MG63 (cell line): ENCODE results near the gene ZBTB17. TPM values are rescaled to one million over a fixed set of nuclear protein-coding genes. Genes with fewer than 3 reads are reported as not detected.
A peak's percentile ranks its signal among the peaks of the same experiment; 100 is the strongest.

Experiments
- DNase-seq: peaks from one replicate; pipeline ENCODE4 v3.0.0-alpha.2; 2020
- H3K27me3 ChIP-seq: fragments of 250-450 bp; sonication (Bioruptor Pico); 2 replicates; pipeline ENCODE4 v1.5.1; 2020; ENCODE audit warnings: mild to moderate bottlenecking, moderate library complexity
- H3K36me3 ChIP-seq: fragments of 250-450 bp; sonication (Bioruptor Pico); 2 replicates; pipeline ENCODE4 v1.5.1; 2020; ENCODE audit warnings: mild to moderate bottlenecking, moderate library complexity
- H3K4me3 ChIP-seq: fragments of 250-450 bp; sonication (Bioruptor Pico); 2 replicates; pipeline ENCODE4 v1.5.1; 2020; ENCODE audit warnings: mild to moderate bottlenecking, moderate library complexity
- H3K9me3 ChIP-seq: fragments of 250-450 bp; sonication (Bioruptor Pico); 2 replicates; pipeline ENCODE4 v1.5.1; 2020; ENCODE audit warnings: mild to moderate bottlenecking, moderate library complexity
- total RNA-seq: library from RNA; depleted of rRNA; stranded (reverse); fragments of >200 nt; shearing (Covaris generic); gene quantifications from 2 replicates; pipeline ENCODE4 v1.2.3, GENCODE V29; 2014; ENCODE audit warnings: low replicate concordance

Gene ZBTB17
- total RNA-seq, 1 experiment from 2014 or later: 29.1 TPM

DNA sequence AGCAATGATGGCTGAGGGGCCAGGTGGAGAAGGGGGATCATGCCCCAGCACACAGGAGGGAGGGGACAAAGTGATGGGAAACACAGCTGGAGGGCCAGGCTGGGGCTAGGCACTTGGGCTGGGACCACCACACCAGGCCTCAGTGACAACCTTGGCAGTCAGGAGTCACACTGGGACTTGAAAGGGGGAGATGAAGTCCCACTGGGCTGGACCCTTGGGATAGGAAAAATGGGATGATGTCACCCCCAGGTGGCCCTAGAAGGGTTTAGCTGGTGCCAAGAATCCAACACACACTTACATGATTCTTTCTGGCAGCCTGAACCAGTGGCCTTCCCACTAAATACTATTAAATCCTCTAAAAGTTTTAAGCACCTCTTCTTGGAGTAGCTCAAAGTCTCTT lies 17.1 kb downstream of the ZBTB17 start:
- peaks cover 3% of the 10 kb centered on the region; the same call in 1 of the 2 replicates for H3K36me3 ChIP-seq
- H3K9me3 ChIP-seq: no peaks in the 10 kb centered on the region
- no peak for DNase-seq
- H3K27me3 ChIP-seq: no peaks in the 10 kb centered on the region
- H3K4me3 ChIP-seq: no peak overlapping the region

DNA sequence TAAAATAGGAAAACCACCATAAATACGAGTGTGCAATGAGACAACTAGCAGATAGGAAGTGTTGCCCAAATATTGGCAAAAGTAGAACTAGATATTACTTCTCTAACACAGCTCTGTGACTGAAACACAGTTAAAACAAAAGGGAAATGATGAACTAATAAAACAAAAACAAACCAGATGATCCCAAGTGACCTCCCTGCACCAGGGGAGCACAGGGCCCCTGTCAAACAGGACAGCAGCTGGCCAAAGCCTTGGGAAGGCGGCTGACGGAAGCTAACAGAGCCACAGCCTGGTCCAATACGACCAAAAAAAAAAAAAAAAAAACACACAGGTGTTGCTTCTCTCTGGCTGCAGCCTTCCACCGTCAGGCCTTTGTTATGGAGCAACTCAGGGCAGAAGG lies 17.8 kb downstream of the ZBTB17 start:
- Histone ChIP-seq H3K36me3 (peaks cover 3% of the 10 kb centered on the region; the same call in 1 of the 2 replicates), H3K4me3 (no peak overlapping the region), H3K27me3 (no peaks in the 10 kb centered on the region), H3K9me3 (no peaks in the 10 kb centered on the region)
- DNase-seq: no peak

GRCh38 chr1:15957221-15958095 lies 18.4 kb downstream of the ZBTB17 start:
- no peak for DNase-seq
- no peaks in the 10 kb centered on the region for H3K9me3 ChIP-seq
- H3K36me3 ChIP-seq: peaks cover 6% of the 10 kb centered on the region
- no peak overlapping the region for H3K4me3 ChIP-seq
- H3K27me3 ChIP-seq: no peaks in the 10 kb centered on the region

- Histone ChIP-seq H3K4me3 (no peak overlapping the region), H3K9me3 (no peaks in the 10 kb centered on the region), H3K27me3 (no peaks in the 10 kb centered on the region), H3K36me3 (peaks cover 11% of the 10 kb centered on the region)
- DNase-seq: no peak
Measured at GRCh38 chr1:15956150-15956549, 19.8 kb downstream of the ZBTB17 start.

DNA sequence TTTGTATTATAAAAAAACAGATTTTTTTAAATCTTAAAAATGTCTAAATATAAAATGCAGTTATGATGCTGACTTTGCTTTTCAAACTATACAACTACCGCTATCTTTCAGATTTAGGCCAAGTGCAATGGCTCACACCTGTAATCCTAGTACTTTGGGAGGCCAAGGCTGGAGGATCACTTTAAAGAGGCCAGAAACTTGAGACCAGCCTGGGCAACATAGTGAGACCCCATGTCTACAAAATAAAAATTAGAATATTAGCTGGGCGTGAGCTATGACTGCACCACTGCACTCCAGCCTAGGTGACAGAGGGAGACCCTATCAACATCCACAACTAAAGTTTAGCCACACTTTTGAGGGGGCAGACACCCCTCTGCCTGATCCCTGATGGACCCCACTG lies 20.3 kb downstream of the ZBTB17 start:
- Histone ChIP-seq H3K36me3 (peaks cover 10% of the 10 kb centered on the region), H3K9me3 (no peaks in the 10 kb centered on the region), H3K4me3 (no peak overlapping the region), H3K27me3 (no peaks in the 10 kb centered on the region)
- DNase-seq: no peak

GRCh38 chr1:15954316-15954715 lies 21.6 kb downstream of the ZBTB17 start:
- no peaks in the 10 kb centered on the region for H3K9me3 ChIP-seq
- DNase-seq: no peak

DNA sequence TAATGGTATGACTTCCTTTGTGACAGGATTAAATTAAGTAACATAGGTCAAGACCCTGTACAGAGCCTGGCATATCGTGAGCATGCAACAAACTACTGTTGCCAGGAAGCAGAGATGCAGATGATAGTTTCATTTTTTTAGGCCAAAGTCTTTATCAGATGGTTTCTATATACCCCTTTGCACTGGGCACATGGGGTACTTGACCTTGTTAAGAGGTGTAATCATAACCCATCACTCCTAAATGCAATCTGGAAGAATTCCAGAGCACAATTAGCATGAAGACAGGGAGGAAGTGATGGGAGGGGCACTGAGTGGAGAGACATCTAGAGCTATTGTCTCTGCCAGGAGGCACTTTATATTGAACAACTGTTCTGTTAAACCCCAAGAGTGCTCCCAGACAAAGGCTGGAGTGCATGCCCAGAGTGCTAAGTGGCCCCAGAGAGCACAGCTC lies 22.1 kb downstream of the ZBTB17 start:
- H3K27me3 ChIP-seq: no peaks in the 10 kb centered on the region
- DNase-seq: no peak
- no peaks in the 10 kb centered on the region for H3K9me3 ChIP-seq
- peaks cover 9% of the 10 kb centered on the region for H3K36me3 ChIP-seq
- H3K4me3 ChIP-seq: no peak overlapping the region

More at GRCh38 chr1:15954316-15954715, 21.6 kb downstream of the ZBTB17 start:
- Histone ChIP-seq H3K27me3 (no peaks in the 10 kb centered on the region), H3K4me3 (no peak overlapping the region), H3K36me3 (peaks cover 8% of the 10 kb centered on the region)

DNA sequence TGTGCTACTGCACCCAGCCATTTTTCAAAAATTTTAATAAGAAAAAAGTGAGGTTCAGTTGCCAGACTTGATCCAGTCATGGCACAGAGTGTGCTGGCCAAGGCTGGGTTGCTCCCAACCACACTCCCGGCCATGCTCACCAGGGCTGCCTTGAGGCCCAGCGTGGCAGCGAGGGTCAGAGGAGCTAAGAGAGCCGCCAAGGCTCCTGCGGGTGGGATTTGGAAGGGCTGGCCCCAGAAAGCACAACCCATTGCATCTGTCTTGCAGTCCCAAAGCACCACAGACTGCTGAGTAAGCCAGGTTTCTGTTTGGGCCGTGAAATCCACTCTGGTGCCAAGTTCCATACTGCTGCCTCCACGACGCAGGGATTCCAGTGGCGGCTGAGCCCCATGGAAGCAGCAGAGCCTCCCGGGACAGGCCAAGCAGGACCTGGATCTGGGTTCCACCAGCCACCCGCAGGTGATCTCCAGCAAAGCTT lies 22.6 kb downstream of the ZBTB17 start:
- Histone ChIP-seq H3K27me3 (no peaks in the 10 kb centered on the region), H3K36me3 (peaks cover 14% of the 10 kb centered on the region), H3K9me3 (no peaks in the 10 kb centered on the region), H3K4me3 (no peak overlapping the region)
- DNase-seq: peak; percentile 14

DNA sequence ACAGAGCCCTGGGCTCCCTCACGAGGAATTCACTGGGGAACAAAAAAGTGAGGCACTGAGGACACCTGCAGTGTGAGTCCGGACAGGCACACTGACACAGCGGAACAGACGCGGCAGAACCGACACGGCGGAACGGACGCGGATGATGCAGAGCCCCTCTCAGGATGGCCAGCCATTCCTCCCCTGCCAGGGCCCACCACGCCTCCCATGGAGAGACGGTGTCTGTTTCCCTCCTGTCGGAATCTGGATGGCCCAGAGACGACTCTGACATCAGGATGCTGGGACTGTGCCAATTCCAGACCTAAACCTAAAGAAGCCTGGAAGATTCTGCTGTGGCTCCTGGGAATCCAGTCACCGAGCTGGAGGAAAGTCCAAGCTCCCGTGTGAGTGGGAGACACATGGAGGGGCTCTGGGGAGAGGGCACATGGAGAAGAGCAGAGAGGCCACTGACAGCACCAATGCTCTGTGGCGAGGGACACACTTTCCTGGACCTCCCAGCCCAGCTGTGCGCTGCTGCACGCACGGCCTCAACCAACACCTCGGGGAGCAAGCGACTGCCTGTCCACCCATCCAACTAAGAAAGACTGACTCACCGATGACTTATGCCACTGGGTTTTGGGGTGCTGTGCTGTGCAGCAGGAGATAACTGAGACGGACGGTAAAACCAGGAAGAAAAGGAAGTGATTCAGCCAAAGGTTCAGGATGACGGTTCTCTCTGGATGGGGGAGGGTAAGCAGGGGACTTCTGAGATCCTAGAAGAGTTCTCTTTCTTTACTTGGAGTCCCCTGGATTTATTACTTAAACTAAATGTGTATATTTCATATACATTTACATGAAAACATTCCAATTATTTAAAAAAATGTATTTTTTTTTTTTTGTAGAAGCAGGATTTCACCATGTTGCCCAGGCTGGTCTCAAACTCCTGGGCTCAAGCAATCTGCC lies 23.3 kb downstream of the ZBTB17 start:
- Histone ChIP-seq H3K4me3 (no peak overlapping the region), H3K27me3 (no peaks in the 10 kb centered on the region), H3K9me3 (no peaks in the 10 kb centered on the region), H3K36me3 (peaks cover 21% of the 10 kb centered on the region)
- peak; percentile 67 for DNase-seq

DNA sequence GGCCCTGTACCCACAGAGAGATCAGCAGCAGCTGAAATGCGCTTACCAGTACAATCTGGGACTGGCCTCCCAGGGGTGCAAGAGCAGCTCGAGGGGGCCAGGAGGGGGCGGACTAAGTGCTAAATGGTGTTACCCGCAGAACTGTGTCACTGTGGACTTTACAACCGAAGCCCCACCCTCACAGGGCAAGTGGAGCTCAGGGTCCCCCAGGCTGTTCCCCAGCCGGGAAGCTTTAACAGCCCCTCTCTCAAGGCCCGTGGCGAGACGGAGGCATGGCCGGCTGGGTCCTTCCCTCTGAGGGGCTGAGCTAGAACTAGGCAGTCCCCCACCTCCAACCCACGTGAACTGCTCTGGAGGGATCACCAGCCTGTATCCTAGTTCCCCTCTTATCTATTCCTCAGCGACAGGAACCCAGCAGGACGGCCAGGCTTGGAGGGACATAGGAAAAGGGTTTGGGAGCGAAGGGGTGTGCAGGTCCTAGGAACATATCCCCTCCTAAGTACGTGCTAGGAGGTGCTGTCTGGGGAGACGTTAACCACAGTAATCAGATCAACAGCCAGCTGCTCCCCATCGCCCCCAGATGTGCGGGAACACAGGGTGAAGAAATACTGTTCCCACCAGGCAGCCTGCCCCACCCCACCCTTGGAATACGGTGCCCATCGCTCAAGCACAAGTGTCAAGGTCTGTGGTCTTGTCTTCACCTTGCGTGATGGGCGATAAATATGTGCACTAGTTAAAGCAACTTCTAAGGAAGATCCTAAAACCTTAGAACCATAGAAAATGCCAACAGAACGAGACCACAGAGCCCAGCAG lies 24.4 kb downstream of the ZBTB17 start:
- Histone ChIP-seq H3K4me3 (no peak overlapping the region), H3K9me3 (no peaks in the 10 kb centered on the region), H3K36me3 (peaks cover 28% of the 10 kb centered on the region), H3K27me3 (no peaks in the 10 kb centered on the region)
- no peak for DNase-seq

GRCh38 chr1:15950763-15951295 lies 25.1 kb downstream of the ZBTB17 start:
- no peak for DNase-seq
- Histone ChIP-seq H3K27me3 (no peaks in the 10 kb centered on the region), H3K4me3 (no peak overlapping the region), H3K36me3 (peaks cover 28% of the 10 kb centered on the region), H3K9me3 (no peaks in the 10 kb centered on the region)

DNA sequence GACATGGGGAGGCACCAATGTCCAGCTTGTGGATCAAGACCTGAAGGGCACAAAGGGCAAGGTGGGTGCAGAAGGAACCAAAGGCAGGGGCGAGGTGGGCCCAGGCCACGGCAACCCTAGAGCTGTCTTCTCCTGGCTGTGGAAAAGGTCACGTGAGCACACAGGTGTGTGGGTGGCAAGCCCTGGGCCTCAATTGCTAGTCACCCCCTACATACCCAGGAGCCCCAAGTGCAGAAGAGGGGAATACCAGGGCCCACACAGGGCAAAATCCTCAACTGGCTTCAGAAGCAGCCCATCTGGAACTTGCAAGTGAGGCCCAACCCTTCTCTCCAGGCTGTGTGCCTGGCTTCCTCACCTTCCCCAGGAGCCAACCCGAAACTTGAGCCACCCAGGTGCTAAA lies 25.6 kb downstream of the ZBTB17 start:
- Histone ChIP-seq H3K27me3 (no peaks in the 10 kb centered on the region), H3K9me3 (no peaks in the 10 kb centered on the region), H3K36me3 (peaks cover 28% of the 10 kb centered on the region), H3K4me3 (no peak overlapping the region)
- DNase-seq: no peak

GRCh38 chr1:15949453-15950245 lies 26.3 kb downstream of the ZBTB17 start:
- Histone ChIP-seq H3K36me3 (peaks cover 31% of the 10 kb centered on the region), H3K9me3 (no peaks in the 10 kb centered on the region), H3K4me3 (no peak overlapping the region), H3K27me3 (no peaks in the 10 kb centered on the region)
- peak; percentile 92 for DNase-seq

DNA sequence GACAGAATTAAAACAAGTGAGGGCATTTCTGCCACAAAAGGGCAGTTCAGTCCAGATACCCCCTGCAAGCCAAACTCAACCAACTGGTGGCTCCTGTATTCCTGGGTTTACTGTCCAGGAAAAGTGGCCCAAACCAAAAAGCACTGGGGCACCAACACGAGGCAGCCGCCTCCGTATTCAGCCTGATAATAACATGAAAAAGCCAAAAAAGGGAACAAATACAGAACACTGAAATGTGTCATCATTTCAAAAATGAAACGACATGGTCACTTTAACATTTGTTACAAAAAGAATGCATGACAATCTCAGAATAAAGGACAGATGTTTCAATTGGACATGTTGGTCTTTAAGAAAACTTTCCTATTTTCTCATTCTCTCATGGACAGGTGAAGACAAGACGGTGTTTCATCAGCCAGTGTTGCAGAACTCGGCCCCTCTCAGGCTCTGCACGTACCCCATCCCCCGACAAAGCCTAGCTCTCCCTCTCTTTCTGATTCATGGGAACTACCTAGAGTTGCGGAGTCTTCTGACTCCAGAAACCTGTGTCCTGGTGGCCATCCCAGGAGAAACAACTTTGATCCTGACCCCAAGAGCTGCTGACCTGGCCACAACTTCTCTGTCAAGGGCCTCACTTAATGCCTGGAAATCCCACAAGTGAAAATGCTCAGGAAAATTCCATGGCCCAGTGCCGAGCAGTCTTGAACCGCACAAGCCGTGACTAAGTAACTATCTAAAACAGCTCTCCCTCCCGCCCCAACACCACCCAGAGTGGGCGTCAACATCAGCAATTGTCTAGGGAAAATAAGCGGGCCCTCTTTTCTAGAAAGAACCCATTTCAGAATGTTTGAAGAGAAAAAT lies 27.1 kb downstream of the ZBTB17 start:
- Histone ChIP-seq H3K9me3 (no peaks in the 10 kb centered on the region), H3K27me3 (no peaks in the 10 kb centered on the region), H3K4me3 (no peak overlapping the region), H3K36me3 (peaks cover 31% of the 10 kb centered on the region)
- DNase-seq: peak; percentile 86
